ENCODE results near the gene SOS2.

DNA sequence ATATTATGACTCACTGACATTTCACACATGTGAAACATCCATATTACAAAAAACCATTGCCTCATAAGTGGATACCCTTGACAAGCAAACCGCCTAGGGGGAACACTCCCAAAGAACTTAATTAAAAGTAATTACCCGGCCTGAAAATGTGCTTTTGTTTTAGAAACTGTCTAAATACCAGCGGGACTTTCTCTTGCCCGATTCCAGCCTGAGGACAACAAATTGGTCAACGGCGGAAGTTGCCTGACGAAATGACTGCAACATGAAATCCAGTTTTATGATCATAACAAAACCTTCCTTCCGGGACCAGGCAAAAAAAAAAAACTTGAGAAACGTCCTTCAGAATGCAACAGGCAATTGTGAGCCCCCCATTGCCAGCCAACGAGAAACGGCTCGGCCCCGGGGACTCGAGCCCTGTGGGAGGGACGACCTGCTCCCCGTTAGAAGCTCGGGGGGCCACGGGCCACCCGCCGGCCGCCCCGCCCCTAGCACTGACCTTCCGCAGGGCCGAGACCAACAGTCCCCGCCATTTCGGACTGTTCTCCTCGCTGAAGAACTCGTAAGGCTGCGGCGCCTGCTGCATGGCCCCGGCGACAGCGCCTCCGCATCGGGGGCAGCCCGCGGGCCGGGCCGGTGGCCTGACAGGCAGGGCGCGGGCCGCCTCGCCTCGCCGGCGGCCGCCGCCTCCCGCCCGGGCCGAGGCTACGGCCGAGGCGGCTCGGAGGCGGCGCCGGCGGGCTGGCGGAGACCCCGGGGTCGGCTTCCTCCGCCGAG is 490 bp downstream of the SOS2 start:
- TF ChIP-seq, protein P1, sequence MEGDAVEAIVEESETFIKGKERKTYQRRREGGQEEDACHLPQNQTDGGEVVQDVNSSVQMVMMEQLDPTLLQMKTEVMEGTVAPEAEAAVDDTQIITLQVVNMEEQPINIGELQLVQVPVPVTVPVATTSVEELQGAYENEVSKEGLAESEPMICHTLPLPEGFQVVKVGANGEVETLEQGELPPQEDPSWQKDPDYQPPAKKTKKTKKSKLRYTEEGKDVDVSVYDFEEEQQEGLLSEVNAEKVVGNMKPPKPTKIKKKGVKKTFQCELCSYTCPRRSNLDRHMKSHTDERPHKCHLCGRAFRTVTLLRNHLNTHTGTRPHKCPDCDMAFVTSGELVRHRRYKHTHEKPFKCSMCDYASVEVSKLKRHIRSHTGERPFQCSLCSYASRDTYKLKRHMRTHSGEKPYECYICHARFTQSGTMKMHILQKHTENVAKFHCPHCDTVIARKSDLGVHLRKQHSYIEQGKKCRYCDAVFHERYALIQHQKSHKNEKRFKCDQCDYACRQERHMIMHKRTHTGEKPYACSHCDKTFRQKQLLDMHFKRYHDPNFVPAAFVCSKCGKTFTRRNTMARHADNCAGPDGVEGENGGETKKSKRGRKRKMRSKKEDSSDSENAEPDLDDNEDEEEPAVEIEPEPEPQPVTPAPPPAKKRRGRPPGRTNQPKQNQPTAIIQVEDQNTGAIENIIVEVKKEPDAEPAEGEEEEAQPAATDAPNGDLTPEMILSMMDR (conservative IDR thresholded peaks at IDR 0.05; ENCODE audit: low read length): 0 out of 2 replicates have a peak, but pooled peaks have one; percentile 9
- no peak for TF ChIP-seq EZH2phosphoT487 (IDR thresholded peaks at IDR 0.05; ENCODE audit: borderline replicate concordance, low read depth, low read length)

Data from OCI-LY7 (cell line).